Activated CD4-positive, CD25-positive, alpha-beta regulatory T cell treated with anti-CD3 and anti-CD28 coated beads, Interleukin-2, amount 50 U/mL, for 72 hours (primary cell): Measurements from ENCODE around the gene SLC9A2.

Experiments
- DNase-seq: peaks from one replicate; pipeline ENCODE4 v3.0.0; 2021

SLC9A2 gene

GRCh38 chr2:102618452-102619413 is 620 bp upstream of the SLC9A2 start:
- DNase-seq = no peak

DNA sequence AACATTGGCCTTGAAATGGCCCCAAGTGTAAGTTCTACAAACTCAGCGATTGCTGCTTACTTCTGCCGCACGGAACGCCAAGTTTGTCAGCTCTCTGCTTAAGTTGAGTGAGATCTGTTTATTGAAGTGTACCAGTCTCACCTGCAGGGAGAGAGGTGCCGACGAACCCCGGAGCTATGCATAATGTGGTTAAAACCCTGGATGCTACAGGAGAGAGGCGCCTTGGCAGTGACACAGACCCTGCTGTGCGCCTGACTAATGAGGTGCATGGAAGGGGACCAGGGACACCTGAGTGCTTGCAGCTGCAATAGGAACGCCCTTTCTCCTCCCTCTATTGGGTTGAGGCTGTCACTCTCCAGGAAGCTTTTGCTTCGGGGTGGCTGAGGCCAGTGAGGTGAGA is 979 bp downstream of the SLC9A2 start:
- DNase-seq = no peak

DNA sequence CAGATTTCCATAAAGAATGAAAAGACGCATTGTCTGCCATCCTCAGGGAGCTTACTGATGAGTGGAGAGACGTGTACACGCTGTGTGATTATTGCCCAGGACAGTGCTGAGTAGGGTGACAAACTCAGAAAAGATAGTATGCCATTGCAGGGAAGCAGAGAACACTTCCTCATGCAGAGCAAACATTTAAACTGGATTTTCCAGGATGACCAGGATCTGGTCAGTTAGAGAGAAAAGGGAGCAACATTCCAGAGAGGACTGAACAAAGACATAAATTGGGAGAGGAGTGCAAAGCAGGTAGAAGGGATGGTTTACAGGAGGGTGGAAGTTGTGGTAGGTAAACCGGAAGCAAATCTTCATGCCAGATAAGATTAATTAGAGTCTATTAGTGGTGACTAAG is 2.3 kb downstream of the SLC9A2 start:
- no peak for DNase-seq

DNA sequence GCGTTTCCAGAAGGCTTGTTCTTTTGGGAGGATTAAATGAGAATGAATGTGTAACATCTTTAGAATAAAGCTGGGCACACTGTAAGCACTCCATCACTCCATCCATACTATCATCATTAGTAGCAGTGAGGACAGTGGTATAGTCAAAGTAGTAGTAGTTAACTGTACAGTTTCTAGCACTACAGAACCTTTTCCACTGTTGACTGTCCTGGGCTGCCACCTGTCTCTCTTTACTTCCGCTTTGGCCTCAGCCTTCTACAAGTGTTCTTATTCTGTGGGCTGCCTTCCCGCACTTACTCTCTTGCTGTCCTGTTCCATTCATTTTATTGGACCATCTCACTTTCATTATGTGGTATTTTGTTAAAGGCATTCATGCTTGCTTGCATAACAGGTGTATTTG is 3.3 kb downstream of the SLC9A2 start:
- DNase-seq = no peak

- DNase-seq = no peak
Measured at GRCh38 chr2:102630458-102630857, 11.1 kb downstream of the SLC9A2 start.

DNA sequence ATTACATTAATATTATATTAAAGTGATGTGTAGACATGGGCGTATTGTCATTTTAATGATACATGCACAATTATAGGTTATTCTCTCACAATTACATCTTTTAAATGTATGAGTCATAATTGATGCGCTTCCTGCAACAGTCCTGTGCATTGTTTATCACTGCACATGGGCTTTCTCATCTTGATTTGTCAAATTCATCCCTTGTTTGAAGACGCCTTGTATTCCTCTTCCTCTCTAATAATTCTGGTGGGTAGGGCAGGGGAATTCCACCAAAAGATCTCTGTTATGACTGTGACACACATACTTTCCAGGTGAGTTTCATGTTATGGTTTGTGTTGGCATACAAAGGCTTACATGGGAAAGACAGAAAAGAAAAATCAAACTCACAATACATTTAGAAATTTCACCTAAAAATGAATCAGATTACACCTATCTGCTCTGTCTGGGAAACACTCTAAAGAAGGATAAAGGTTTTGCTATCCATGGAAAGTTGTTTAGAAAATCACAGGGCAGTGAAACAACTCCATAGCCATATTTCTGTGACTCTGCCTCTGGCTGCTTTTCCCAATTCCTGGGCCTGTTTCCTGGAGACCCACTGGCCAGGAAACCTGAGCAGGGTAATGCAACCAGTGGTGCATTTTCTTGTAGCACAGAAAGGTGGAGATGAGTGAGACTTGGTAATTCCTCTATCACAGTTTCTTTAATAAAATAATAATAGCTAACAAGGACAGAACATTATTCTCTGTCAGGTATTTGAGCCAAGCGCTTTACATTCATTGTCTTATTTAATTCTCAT is 13.2 kb downstream of the SLC9A2 start:
- no peak for DNase-seq

GRCh38 chr2:102634831-102635241 is 15.5 kb downstream of the SLC9A2 start:
- DNase-seq = no peak

GRCh38 chr2:102635317-102635716 is 16.0 kb downstream of the SLC9A2 start:
- DNase-seq = no peak

- DNase-seq = no peak
Measured at GRCh38 chr2:102636283-102636907, 17.0 kb downstream of the SLC9A2 start.

DNA sequence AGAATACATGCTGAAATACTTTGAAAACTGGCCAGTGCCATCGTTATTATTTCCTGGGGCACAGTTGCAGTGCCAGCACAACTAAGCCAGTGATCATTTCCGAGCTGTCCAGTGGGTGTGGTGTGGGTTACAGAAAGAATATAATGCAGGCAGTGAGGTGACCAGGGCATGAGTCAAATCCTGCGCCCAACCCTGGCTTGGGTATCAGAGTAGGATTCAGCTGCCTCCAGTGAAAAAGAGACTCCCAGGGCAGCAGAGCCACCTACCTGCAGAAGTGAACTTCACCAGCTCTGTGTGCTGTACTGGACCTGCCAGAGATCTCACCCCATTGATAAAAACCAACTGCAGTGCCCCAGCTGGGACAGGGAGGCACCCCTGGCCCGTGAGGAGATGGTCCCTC is 18.0 kb downstream of the SLC9A2 start:
- DNase-seq = no peak

GRCh38 chr2:102639429-102639828 is 20.1 kb downstream of the SLC9A2 start:
- no peak for DNase-seq

DNA sequence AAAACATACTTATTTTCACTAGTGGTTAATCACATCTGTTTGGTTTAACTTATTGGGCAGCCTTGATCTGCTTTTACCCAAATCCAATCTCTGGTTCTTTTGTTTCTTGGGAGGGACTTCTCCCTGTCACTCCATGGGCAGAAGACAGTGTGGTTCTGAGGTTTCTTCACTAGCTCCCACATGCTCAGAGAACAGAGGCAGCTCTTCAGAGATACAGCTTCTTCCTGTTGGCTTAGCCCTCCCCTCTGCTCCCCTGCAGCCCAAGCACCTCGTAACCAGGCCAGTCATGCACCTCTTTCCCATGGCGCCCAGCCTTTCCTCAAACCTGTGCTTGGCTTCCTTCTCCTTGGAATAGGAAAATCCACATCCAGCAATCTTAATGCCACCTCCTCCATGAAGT is 32.8 kb downstream of the SLC9A2 start:
- no peak for DNase-seq

- DNase-seq = no peak
Measured at GRCh38 chr2:102657770-102658169, 38.4 kb downstream of the SLC9A2 start.

DNA sequence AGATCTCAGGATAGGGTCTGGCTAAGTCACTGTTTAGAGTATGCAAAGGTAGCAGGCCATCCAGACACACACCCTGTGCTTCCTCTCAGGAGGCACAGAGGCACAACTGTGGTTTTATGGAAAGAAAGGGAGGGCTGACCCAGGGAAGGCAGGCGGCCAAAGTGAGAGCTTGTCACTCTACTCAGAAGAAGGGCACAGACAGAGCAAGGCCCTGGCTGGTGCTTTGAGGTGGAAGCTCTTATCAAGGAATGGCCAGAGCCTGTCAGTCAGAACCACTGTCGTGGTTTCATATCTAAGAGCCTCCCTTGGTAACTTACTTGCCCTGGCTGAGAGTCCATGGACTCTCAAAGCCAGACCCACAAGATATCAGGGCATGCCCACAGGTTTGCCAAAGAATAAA is 40.7 kb downstream of the SLC9A2 start:
- no peak for DNase-seq

GRCh38 chr2:102660574-102660973 is 41.2 kb downstream of the SLC9A2 start:
- no peak for DNase-seq

DNA sequence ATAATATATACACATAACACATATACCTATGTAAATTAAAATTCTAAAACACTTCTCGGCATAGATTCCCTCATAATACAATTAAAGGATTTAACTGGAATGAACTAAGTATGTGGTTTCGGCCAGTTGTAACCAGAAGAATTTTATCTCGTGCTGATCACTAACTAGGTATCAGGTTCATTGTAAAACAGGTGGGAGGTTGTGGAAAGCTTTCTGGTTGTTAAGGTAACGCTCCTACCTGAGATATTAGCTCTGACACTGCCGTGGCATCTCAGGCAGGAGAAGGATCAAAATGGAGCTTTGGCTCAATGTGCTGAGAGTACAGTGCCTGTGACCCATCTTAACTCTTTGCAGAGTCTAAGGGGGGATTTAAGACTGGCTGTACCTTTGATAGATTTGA is 42.5 kb downstream of the SLC9A2 start:
- no peak for DNase-seq

DNA sequence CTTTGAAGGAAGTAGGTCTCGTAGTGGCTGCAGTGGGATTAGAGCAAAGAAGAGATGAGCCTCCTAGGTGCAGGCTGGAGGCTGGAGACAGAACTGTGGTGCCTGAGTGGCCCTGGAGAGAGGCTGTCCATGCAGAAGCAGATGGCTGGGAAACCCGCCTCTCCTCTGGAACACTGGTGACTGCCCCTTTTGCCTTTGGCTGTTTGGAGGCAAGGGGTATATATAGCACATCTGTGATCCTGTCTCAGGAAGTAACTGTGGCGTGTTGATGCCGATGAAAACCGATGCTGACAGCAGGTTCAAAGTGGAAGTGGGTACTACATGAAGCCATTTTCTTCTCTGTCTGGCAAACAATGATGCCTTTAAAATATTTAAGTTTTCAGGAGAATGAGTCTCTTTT is 43.5 kb downstream of the SLC9A2 start:
- no peak for DNase-seq

DNA sequence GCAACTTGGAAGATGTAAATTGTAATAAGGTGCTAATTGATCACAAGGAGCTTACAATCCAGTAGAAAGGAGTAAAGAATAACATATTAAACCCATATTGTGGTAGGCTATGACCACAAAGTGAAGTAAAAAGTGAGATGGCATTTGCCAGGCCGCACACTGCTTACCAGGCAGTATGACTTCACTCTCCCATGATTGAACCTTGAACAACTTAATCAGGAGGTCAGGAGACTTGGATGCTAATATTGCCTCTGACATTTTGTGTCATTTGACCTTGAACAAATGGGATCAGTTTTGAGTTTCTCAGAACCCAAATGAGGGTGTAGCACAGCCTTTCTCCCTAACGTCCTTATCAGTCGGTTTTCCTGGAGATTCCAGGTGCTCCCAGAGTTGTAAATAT is 44.0 kb downstream of the SLC9A2 start:
- no peak for DNase-seq

- DNase-seq = no peak
Measured at GRCh38 chr2:102664471-102664909, 45.1 kb downstream of the SLC9A2 start.

GRCh38 chr2:102667072-102667471 is 47.7 kb downstream of the SLC9A2 start:
- no peak for DNase-seq

- DNase-seq = no peak
Measured at GRCh38 chr2:102668171-102668570, 48.8 kb downstream of the SLC9A2 start.

DNA sequence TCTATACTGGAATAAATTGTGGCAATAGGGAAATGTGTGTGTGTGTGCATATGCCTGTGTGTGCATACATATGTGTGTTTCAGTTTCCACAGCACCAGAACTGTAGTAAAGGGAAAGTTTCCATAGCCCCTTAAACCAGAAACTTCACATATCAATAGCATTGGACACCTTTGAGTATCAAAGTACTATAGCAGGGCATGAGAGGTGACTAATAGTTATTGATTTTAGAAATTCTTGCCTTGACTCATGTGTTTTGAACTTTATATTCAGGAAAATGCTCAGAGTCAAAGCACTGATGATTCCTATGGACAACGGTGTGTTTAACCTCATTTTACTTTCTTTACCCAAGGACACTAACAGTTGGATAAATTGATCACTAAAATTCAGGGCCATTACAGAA is 50.0 kb downstream of the SLC9A2 start:
- no peak for DNase-seq

DNA sequence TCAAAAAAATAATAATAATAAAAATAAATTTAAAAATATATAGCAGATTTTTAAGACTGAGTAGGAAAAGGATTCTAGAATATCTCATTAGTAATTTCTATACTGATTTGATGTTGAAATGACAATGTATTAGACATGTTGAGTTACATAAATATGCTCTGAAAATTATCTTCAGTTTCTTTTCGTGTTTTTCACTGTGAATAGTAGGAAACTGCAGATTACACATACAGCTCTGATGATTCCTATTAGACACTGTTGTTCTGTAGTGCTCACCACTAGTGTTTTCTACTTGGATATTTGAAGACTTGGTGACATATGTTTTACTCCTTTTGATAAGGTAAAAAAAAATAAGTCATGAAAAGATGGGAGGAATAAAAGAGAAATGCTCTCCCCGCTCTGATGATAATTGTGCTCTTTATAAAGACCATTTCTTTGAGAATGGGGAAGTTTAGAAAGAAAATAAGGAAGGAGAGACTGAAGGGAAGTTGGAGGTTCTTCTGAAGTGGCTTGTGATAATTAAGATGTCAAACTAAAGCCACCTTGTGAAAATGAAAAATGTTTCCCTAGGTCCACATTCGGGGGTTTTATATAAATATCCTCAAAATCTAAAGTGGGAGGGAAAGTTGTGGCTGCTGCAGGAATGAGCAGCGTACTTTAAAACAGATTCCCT is 52.9 kb downstream of the SLC9A2 start:
- no peak for DNase-seq
